ENCODE measurements around the gene METTL17. TPM values are rescaled to one million over a fixed set of nuclear protein-coding genes. Genes with fewer than 3 reads are reported as not detected.

METTL17 gene
- polyA plus RNA-seq, 1 donor (not counting 4 experiments of a cell fraction or from before 2014, with no cell fraction given), result 61.9 TPM

DNA sequence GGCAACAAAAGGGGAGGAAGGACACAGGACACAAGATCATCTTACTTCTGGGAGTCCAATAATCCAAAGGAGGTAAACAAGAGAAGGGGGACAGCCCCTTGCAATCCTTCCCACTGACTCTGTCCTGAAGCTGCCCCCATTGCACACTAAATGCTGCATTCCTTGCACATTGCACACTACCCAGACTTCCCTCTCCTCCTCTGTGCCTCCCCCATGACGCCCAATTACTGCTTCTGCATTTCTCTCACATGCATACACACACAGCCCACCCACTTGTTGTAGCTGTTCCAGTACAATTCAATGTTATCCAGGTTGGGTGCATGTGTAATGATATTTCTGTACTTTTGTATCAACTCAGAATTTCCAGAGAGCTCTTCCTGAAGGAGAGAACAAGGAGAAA lies 29.6 kb downstream of the METTL17 start:
- FAIRE-seq, result no peak
- no peak overlapping the region for H2AFZ ChIP-seq (ENCODE audit: control insufficient read depth, low read length)
- dilution Hi-C loops (cut with MboI; ENCODE audit: extremely low pct_ligation_motif_present, low sequenced_read_pairs), result no loop called here
- H3K27me3 ChIP-seq (ENCODE audit: control insufficient read depth, extremely low read depth, insufficient read depth, low read length), result peaks cover 14% of the 10 kb centered on the region
- no peak for TF ChIP-seq EZH2 (IDR thresholded peaks at IDR 0.05; ENCODE audit: low read length)
- TF ChIP-seq, protein P1, sequence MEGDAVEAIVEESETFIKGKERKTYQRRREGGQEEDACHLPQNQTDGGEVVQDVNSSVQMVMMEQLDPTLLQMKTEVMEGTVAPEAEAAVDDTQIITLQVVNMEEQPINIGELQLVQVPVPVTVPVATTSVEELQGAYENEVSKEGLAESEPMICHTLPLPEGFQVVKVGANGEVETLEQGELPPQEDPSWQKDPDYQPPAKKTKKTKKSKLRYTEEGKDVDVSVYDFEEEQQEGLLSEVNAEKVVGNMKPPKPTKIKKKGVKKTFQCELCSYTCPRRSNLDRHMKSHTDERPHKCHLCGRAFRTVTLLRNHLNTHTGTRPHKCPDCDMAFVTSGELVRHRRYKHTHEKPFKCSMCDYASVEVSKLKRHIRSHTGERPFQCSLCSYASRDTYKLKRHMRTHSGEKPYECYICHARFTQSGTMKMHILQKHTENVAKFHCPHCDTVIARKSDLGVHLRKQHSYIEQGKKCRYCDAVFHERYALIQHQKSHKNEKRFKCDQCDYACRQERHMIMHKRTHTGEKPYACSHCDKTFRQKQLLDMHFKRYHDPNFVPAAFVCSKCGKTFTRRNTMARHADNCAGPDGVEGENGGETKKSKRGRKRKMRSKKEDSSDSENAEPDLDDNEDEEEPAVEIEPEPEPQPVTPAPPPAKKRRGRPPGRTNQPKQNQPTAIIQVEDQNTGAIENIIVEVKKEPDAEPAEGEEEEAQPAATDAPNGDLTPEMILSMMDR (optimal IDR thresholded peaks at IDR 0.05 in 1 of 3, IDR thresholded peaks at IDR 0.05 in 1 of 3, conservative IDR thresholded peaks at IDR 0.05 in 1 of 3; ENCODE audit: extremely low read depth in 1 of 3, insufficient read depth in 2 of 3, low read length in 3 of 3), result no peak
- peaks cover 2% of the 10 kb centered on the region for H3K4me1 ChIP-seq (ENCODE audit: control insufficient read depth, extremely low read depth, insufficient read depth, low read length)
- no peak overlapping the region for H3K4me2 ChIP-seq (ENCODE audit: control insufficient read depth, extremely low read depth, insufficient read depth, low read depth, low read length)
- no peaks in the 10 kb centered on the region for H3K9me3 ChIP-seq (ENCODE audit: control insufficient read depth, low read depth, low read length)
- no peaks in the 10 kb centered on the region for H3K9me1 ChIP-seq (ENCODE audit: control insufficient read depth, extremely low read depth, insufficient read depth, low read length)
- H3K27ac ChIP-seq (ENCODE audit: control insufficient read depth, insufficient read depth, low read length), result no peak overlapping the region
- no peaks in the 10 kb centered on the region for H4K20me1 ChIP-seq (ENCODE audit: control insufficient read depth, extremely low read depth, insufficient read depth, low read length)
- no peak for DNase-seq (ENCODE audit: low read depth, low spot score)
- H3K79me2 ChIP-seq (ENCODE audit: control insufficient read depth, insufficient read depth, low read length), result no peaks in the 10 kb centered on the region
- no peak overlapping the region for H3K4me3 ChIP-seq (ENCODE audit: control insufficient read depth in 2 of 3, extremely low read depth in 1 of 3, insufficient read depth in 2 of 3, low read depth in 1 of 3, low read length in 3 of 3)
- H3K36me3 ChIP-seq (ENCODE audit: control insufficient read depth in 2 of 2, extremely low read depth in 1 of 2, insufficient read depth in 2 of 2, low read length in 2 of 2), result no peaks in the 10 kb centered on the region
- no peak overlapping the region for H3K9ac ChIP-seq (ENCODE audit: control insufficient read depth, extremely low read depth, insufficient read depth, low read length)

- Histone ChIP-seq H3K4me1 (ENCODE audit: control insufficient read depth, extremely low read depth, insufficient read depth, low read length) (peaks cover 6% of the 10 kb centered on the region), H3K36me3 (ENCODE audit: control insufficient read depth in 2 of 2, extremely low read depth in 1 of 2, insufficient read depth in 2 of 2, low read length in 2 of 2) (no peaks in the 10 kb centered on the region), H3K79me2 (ENCODE audit: control insufficient read depth, insufficient read depth, low read length) (no peaks in the 10 kb centered on the region), H4K20me1 (ENCODE audit: control insufficient read depth, extremely low read depth, insufficient read depth, low read length) (no peaks in the 10 kb centered on the region), H3K9ac (ENCODE audit: control insufficient read depth, extremely low read depth, insufficient read depth, low read length) (no peak overlapping the region), H3K27me3 (ENCODE audit: control insufficient read depth, extremely low read depth, insufficient read depth, low read length) (peaks cover 17% of the 10 kb centered on the region), H3K27ac (ENCODE audit: control insufficient read depth, insufficient read depth, low read length) (no peak overlapping the region), H2AFZ (ENCODE audit: control insufficient read depth, low read length) (no peak overlapping the region), H3K9me1 (ENCODE audit: control insufficient read depth, extremely low read depth, insufficient read depth, low read length) (no peaks in the 10 kb centered on the region), H3K4me3 (ENCODE audit: control insufficient read depth in 2 of 3, extremely low read depth in 1 of 3, insufficient read depth in 2 of 3, low read depth in 1 of 3, low read length in 3 of 3) (no peak overlapping the region), H3K9me3 (ENCODE audit: control insufficient read depth, low read depth, low read length) (no peaks in the 10 kb centered on the region), H3K4me2 (ENCODE audit: control insufficient read depth, extremely low read depth, insufficient read depth, low read depth, low read length) (no peak overlapping the region)
- dilution Hi-C loops (cut with MboI; ENCODE audit: extremely low pct_ligation_motif_present, low sequenced_read_pairs), result no loop called here
- TF ChIP-seq, protein P1 (optimal IDR thresholded peaks at IDR 0.05 in 1 of 3, IDR thresholded peaks at IDR 0.05 in 1 of 3, conservative IDR thresholded peaks at IDR 0.05 in 1 of 3; ENCODE audit: extremely low read depth in 1 of 3, insufficient read depth in 2 of 3, low read length in 3 of 3), result no peak
- no peak for TF ChIP-seq EZH2 (IDR thresholded peaks at IDR 0.05; ENCODE audit: low read length)
- FAIRE-seq (no peak), DNase-seq (ENCODE audit: low read depth, low spot score) (no peak)
Observed at GRCh38 chr14:21020977-21021545, 31.3 kb downstream of the METTL17 start.

All from keratinocyte (primary cell).